Measurements from ENCODE around the gene GHSR.

The GHSR gene

GRCh38 chr3:172446198-172446597 lies 2.1 kb downstream of the GHSR start:
- DNase-seq (no peak), ATAC-seq (ENCODE audit: insufficient read depth, low read depth) (no peak)
- Histone ChIP-seq H3K9me3 (ENCODE audit: insufficient read depth, low read length, severe bottlenecking) (peaks cover 8% of the 10 kb centered on the region), H3K27me3 (ENCODE audit: insufficient read depth, low read length, poor library complexity) (no peaks in the 10 kb centered on the region), H3K36me3 (ENCODE audit: insufficient read depth, low read length) (no peaks in the 10 kb centered on the region), H3K4me2 (ENCODE audit: insufficient read depth, low read length) (no peak overlapping the region), H3K9ac (ENCODE audit: low read depth, low read length) (no peak overlapping the region), H3K79me2 (ENCODE audit: insufficient read depth, low read length) (no peaks in the 10 kb centered on the region), H3K27ac (ENCODE audit: low read length) (no peak overlapping the region), H4K20me1 (ENCODE audit: insufficient read depth, low read length) (no peaks in the 10 kb centered on the region), H2AFZ (ENCODE audit: low read depth, low read length) (no peak overlapping the region), H3K4me1 (ENCODE audit: insufficient read depth, low read length) (no peaks in the 10 kb centered on the region), H3K4me3 (ENCODE audit: low read depth in 1 of 2, low read length in 2 of 2) (no peak overlapping the region)
- no peak for TF ChIP-seq EZH2 (IDR thresholded peaks at IDR 0.05; ENCODE audit: borderline replicate concordance, low read depth, low read length, severe bottlenecking)
- no peak for TF ChIP-seq CTCF (IDR thresholded peaks at IDR 0.05; ENCODE audit: borderline replicate concordance, extremely low read depth, low read length, poor library complexity, severe bottlenecking)

- Histone ChIP-seq H3K36me3 (ENCODE audit: insufficient read depth, low read length) (no peaks in the 10 kb centered on the region), H3K79me2 (ENCODE audit: insufficient read depth, low read length) (no peaks in the 10 kb centered on the region), H3K4me1 (ENCODE audit: insufficient read depth, low read length) (no peaks in the 10 kb centered on the region), H3K4me2 (ENCODE audit: insufficient read depth, low read length) (no peak overlapping the region), H2AFZ (ENCODE audit: low read depth, low read length) (no peak overlapping the region; the same call in 1 of the 2 replicates), H3K9me3 (ENCODE audit: insufficient read depth, low read length, severe bottlenecking) (peaks cover 8% of the 10 kb centered on the region), H3K9ac (ENCODE audit: low read depth, low read length) (no peak overlapping the region), H3K27ac (ENCODE audit: low read length) (no peak overlapping the region), H3K4me3 (ENCODE audit: low read depth in 1 of 2, low read length in 2 of 2) (no peak overlapping the region), H3K27me3 (ENCODE audit: insufficient read depth, low read length, poor library complexity) (no peaks in the 10 kb centered on the region), H4K20me1 (ENCODE audit: insufficient read depth, low read length) (no peaks in the 10 kb centered on the region)
- ATAC-seq (ENCODE audit: insufficient read depth, low read depth) (no peak), DNase-seq (no peak)
- no peak for TF ChIP-seq CTCF (IDR thresholded peaks at IDR 0.05; ENCODE audit: borderline replicate concordance, extremely low read depth, low read length, poor library complexity, severe bottlenecking)
- TF ChIP-seq EZH2 (IDR thresholded peaks at IDR 0.05; ENCODE audit: borderline replicate concordance, low read depth, low read length, severe bottlenecking): no peak
Observed at GRCh38 chr3:172444821-172445220, 3.4 kb downstream of the GHSR start.

DNA sequence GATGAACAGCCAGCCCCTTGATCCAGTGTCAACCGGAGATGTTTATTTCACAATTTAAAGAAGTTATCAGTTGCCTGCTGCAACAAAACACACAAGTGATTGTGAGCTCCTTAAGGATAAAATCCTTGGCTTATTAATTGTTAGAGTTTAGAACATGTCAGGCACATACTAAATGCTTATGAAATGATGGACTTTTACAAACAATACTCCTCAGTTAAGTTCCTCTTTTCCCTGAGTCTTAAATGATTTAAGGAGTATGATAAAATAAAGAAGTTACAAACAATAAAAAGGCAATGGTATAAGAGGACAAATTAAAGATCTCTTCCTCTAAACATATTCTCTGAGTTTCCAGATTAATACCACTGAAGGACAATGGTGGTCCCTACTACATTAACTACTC lies 5.7 kb downstream of the GHSR start:
- H2AFZ ChIP-seq (ENCODE audit: low read depth, low read length): no peak overlapping the region
- no peaks in the 10 kb centered on the region for H3K36me3 ChIP-seq (ENCODE audit: insufficient read depth, low read length)
- H3K79me2 ChIP-seq (ENCODE audit: insufficient read depth, low read length): no peaks in the 10 kb centered on the region
- no peaks in the 10 kb centered on the region for H3K4me1 ChIP-seq (ENCODE audit: insufficient read depth, low read length)
- no peak overlapping the region for H3K4me3 ChIP-seq (ENCODE audit: low read depth in 1 of 2, low read length in 2 of 2)
- no peak overlapping the region for H3K9ac ChIP-seq (ENCODE audit: low read depth, low read length)
- DNase-seq: no peak
- no peak for ATAC-seq (ENCODE audit: insufficient read depth, low read depth)
- H3K27me3 ChIP-seq (ENCODE audit: insufficient read depth, low read length, poor library complexity): no peaks in the 10 kb centered on the region
- no peak overlapping the region for H3K4me2 ChIP-seq (ENCODE audit: insufficient read depth, low read length)
- no peak for TF ChIP-seq CTCF (IDR thresholded peaks at IDR 0.05; ENCODE audit: borderline replicate concordance, extremely low read depth, low read length, poor library complexity, severe bottlenecking)
- TF ChIP-seq EZH2 (IDR thresholded peaks at IDR 0.05; ENCODE audit: borderline replicate concordance, low read depth, low read length, severe bottlenecking): no peak
- H3K27ac ChIP-seq (ENCODE audit: low read length): no peak overlapping the region
- no peaks in the 10 kb centered on the region for H3K9me3 ChIP-seq (ENCODE audit: insufficient read depth, low read length, severe bottlenecking)
- no peaks in the 10 kb centered on the region for H4K20me1 ChIP-seq (ENCODE audit: insufficient read depth, low read length)

DNA sequence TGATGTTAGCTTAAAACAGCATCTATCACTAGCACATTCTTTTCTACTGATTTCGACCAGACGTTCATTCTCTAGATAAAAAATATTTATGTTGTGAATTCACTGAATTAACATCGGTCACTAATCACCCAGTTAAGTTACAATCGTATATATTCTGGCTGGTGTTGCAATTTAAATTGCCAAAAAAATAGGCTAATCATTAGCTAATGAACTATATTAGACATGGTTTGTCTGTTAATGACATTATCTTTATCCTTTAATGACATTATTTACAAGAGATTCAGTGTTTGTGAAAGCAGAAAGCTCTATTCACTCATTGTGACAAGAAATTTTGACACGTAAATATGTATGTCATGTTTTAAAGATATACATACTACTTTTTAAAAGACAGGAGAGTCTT lies 6.7 kb downstream of the GHSR start:
- no peak for ATAC-seq (ENCODE audit: insufficient read depth, low read depth)

More for the DNA sequence above, 6.7 kb downstream of the GHSR start:
- DNase-seq: no peak
- no peaks in the 10 kb centered on the region for H3K9me3 ChIP-seq (ENCODE audit: insufficient read depth, low read length, severe bottlenecking)
- no peak overlapping the region for H3K4me2 ChIP-seq (ENCODE audit: insufficient read depth, low read length)
- H3K4me3 ChIP-seq (ENCODE audit: low read depth in 1 of 2, low read length in 2 of 2): no peak overlapping the region
- no peaks in the 10 kb centered on the region for H3K36me3 ChIP-seq (ENCODE audit: insufficient read depth, low read length)
- H3K9ac ChIP-seq (ENCODE audit: low read depth, low read length): no peak overlapping the region
- no peaks in the 10 kb centered on the region for H3K4me1 ChIP-seq (ENCODE audit: insufficient read depth, low read length)
- TF ChIP-seq CTCF (IDR thresholded peaks at IDR 0.05; ENCODE audit: borderline replicate concordance, extremely low read depth, low read length, poor library complexity, severe bottlenecking) (no peak), EZH2 (IDR thresholded peaks at IDR 0.05; ENCODE audit: borderline replicate concordance, low read depth, low read length, severe bottlenecking) (no peak)
- no peak overlapping the region for H3K27ac ChIP-seq (ENCODE audit: low read length)
- no peaks in the 10 kb centered on the region for H3K79me2 ChIP-seq (ENCODE audit: insufficient read depth, low read length)
- no peaks in the 10 kb centered on the region for H3K27me3 ChIP-seq (ENCODE audit: insufficient read depth, low read length, poor library complexity)
- H4K20me1 ChIP-seq (ENCODE audit: insufficient read depth, low read length): no peaks in the 10 kb centered on the region
- no peak overlapping the region for H2AFZ ChIP-seq (ENCODE audit: low read depth, low read length)

Measured in DND-41 (cell line).